Pons (tissue), 1 donor: Measurements from ENCODE around the gene UTY.
A peak's percentile ranks its signal among the peaks of the same experiment; 100 is the strongest.

Source experiments
- DNase-seq: peaks from one replicate; pipeline ENCODE4 v3.0.0-alpha.2; 2016; ENCODE audit warnings: low spot score

The UTY gene

DNA sequence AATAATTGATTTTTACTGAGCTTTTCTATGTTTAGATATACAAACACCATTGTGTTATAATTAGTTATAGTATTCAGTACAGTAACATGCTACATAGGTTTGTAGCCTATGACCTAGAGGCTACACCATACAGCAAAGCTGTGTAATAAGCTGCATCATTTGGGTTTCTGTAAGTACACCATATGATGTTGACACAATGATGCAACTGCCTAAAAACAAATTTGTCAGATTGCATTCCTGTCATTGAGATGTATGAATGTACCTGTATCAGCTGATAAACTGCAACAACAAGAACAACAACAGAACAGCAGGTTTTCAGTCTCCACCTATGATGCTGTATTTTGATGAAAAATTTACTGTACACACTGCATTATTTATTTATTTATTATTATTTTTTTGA, 64.3 kb downstream of the UTY start:
- DNase-seq, result no peak

GRCh38 chrY:13398876-13399275, 81.0 kb downstream of the UTY start:
- DNase-seq, result no peak

DNA sequence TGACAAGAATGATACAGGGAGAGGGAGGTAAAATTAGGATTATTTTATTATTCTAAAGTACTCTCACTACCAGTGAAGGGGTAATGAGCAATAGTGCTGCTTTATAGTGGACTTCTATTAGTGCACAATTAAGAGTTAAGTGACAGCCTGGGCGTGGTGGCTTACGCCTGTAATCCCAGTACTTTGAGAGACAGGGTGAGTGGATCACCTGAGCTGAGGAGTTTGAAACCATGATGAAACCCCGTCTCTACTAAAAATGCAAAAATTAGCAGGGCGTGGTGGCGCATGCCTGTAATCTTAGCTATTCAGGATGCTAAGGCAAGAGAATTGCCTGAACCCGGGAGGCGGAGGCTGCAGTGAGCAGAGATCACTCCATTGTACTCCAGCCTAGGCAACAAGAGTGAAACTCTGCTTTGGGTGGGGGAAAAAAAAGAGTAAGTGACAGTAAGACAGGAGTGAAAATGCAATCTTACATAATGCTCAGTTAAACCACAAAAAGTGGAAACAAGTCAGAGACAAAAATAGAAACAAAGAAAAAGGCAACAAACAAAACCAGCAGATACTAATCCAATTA, 98.6 kb downstream of the UTY start:
- no peak for DNase-seq

DNA sequence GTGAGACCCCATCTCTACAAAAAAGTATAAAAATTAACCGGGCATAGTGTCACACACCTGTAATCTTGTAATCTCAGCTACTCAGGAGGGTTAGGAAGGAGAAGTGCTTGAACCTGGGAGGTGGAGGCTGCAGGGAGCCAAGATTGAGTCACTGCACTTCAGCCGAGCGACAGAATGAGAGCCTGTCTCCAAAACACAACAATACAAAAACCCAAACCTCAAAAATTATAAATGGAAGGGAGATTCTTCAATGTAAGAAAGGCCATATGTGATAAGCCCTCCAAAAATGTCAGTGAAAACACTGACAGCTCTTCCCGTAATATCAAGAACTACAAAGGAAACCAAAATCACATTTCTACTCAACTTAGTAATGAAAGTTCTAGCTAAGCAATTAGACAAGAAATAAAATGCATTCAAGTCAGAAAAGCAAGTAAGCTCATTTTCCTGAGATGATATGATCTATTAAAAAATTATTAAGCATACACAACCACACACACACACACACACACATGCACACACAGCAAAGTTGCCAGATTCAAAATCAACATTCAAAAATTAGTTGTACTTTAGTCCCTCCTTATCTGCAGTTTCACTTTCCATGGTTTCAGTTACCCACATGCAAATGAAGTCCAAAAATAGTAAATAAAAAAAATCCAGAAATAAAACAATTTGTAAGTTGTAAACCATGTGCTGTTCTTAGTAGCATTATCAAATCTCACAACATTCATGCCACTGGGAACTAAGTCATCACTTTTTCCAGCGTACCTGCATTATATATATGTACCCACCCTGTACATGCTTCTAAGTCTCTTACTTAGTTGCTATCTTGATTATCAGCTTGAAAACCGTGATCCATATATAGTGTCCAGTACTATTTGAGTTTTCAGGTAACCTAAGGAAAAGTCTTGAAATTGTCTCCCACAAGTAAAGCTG, 108.7 kb downstream of the UTY start:
- DNase-seq, result no peak

GRCh38 chrY:13370245-13370644, 109.6 kb downstream of the UTY start:
- no peak for DNase-seq

DNA sequence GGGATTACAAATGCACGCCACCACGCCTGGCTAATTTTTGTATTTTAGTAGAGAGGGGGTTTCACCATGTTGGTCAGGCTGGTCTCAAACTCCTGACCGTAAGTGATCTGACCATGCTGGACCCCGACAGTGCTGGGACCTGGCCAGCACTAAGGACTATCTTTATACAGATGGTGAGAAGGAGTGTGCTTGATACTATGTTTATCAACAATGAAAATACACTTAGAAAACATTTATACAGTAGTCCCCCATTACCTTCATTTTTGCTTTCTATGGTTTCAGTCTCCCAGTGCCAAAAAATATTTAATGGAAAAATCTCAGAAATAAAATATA, 111.4 kb downstream of the UTY start:
- DNase-seq, result no peak

GRCh38 chrY:13363641-13364040, 116.2 kb downstream of the UTY start:
- DNase-seq, result no peak

- DNase-seq, result no peak
Observed at GRCh38 chrY:13362662-13363061, 117.2 kb downstream of the UTY start.

DNA sequence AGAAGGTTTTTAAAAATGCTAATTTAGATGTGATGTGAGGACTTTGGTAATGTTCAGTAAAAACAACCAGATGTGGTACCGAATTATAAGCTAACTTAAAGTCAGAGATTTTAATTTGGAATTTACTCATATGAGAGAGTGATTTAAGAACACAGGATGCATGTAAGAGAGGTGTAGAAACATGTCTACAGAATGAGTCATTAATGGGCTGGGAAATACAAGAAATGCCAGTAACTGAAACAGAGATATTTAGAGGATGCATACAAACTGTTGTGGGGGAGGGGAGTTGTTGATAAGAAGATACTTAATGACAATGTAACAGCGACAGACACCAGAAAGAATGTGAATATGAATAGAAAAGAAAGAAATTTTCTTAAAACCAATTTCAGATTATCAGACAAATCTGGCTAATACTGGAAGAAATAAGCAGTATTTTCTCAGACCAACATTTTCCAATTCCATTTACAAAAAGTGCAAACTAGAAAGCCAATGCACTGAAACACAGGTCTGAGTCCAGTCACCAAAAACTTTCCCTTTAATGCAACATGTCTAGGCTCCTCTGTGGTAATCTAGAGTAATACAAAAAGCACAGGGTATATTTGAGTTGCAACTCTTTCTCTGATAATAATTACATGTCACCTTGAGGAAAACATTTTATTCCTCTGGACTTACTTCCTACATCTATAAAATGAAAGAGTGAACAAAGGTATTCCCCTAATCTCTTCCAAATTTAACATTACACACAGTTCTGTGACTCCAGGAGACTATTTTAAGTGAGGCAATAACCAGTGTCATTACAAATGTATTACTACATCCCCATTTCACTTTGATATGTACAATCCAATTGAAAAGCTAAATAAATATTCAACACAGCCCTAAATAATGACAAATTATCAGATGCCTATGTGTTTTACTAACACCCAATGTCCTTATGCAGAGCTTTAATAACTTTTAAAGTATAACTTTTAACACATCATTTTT, 117.9 kb downstream of the UTY start:
- DNase-seq, result no peak

GRCh38 chrY:13351443-13351842, 128.4 kb downstream of the UTY start:
- DNase-seq, result no peak

DNA sequence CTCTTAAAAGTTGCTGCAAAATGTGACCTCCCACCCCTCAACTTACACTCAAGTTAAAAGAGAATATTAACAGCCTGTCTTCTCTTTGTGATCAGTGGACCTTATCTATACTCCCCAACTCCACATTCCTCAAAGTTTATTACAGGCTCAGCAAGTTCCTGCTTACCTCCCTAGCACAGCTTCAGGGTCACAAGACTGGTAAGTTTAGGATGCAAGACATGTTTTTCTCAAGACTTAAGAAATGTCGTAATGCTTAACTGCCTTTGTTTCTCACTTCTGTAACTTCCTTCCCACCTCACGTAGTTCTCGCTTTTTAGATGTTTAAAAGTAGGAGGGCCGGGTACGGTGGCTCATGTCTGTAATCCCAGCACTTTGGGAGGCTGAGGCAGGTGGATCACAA, 132.7 kb downstream of the UTY start:
- DNase-seq, result no peak

DNA sequence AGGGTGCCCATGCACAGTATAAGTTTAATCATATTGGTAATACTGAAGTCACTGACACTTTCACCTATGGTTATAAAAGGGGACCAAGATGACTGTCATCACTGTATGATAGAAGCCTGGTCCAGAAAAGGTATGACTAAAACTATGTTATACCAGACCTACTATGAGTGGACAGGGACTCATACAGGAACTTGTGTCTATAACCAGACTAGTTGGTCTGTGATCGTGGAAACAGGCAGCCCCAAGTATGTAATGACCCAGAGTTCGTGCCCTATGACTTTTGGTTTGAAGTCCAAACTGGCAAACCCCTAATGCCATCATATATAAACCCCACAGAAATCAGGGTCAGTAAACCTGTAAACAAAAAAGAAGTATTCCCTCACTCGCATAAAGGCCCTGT, 134.3 kb downstream of the UTY start:
- DNase-seq, result no peak

GRCh38 chrY:13343307-13343946, 136.4 kb downstream of the UTY start:
- peak; percentile 50 for DNase-seq

- DNase-seq, result peak; percentile 88
Observed at GRCh38 chrY:13339939-13340338, 139.9 kb downstream of the UTY start.

GRCh38 chrY:13339381-13339780, 140.5 kb downstream of the UTY start:
- DNase-seq, result no peak

DNA sequence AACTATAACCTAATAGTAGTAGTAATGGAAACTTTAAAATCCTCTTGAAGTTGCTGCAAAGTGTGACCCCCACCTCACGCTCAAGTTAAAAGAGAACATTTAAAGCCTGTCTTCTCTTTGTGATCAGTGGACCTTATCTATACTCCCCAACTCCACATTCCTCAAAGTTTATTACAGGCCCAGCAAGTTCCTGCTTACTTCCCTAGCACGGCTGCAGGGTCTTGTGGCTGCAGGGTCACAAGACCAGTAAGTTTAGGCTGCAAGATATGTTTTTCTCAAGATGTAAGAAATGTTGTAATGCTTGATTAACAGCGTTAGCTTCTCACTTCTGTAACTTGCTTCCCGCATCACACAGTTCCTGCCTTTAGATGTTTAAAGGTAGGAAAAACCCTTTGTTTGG, 141.1 kb downstream of the UTY start:
- DNase-seq, result no peak

DNA sequence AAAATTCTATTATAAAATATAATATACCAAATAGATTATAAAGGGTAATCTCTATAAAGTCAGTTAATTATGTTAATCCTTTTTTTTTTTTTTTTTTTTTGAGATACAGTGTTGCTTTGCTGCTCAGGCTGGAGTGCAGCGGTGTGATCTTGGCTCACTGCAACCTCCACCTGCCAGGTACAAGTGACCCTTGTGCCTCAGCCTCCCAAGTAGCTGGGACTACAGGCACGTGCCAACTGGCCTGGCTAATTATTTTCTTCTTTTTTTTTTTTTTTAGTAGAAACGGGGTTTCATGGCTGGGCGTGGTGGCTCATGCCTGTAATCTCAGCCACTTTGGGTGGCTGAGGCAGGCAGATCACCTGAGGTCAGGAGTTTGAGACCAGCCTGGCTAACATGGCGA, 141.9 kb downstream of the UTY start:
- DNase-seq, result no peak

DNA sequence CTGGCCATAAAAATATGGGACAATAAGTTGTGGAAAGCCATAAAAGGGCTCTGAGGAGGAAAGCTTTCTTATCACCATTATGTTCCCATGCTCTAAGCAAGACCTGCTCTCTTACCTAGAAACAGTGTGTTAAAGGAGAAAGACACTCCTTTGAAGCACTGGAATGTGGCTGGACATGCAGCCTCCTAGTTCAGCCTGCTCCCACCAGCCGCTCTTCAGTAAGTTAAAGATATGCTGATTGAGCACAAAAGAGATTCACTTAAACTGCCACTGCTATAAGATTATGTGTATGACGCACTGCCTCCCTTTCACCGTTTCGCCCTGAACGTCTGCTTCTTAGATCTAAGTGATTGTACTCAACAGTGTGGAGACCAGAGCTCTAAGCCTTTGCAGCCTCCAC, 146.0 kb downstream of the UTY start:
- DNase-seq, result no peak

GRCh38 chrY:13330651-13331050, 149.2 kb downstream of the UTY start:
- DNase-seq, result no peak

- no peak for DNase-seq
Observed at GRCh38 chrY:13312966-13313365, 166.9 kb downstream of the UTY start.

DNA sequence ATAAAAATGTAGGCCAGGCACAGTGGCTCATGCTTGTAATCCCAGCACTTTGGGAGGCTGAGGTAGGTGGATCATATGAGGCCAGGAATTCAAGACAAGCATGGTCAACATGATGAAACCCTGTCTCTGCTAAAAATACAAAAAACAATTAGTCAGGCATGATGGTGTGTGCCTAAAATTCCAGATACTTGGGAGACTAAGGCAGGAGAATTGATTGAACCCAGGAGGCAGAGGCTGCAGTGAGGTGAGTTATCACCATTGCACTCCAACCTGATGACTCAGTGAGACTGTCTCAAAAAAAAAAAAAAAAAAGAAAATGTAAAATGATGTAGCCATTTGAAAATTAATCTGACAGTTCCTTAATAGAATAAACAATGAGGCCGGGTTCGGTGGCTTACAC, 171.9 kb downstream of the UTY start:
- no peak for DNase-seq

GRCh38 chrY:13300795-13301194, 179.0 kb downstream of the UTY start:
- DNase-seq, result no peak
